GM12875 (cell line): ENCODE data around the gene DHX8.

ENCODE experiments used
- H3K4me3 ChIP-seq: one replicate; pipeline ENCODE4 v1.5.1; 2011; ENCODE audit warnings: low read depth, low read length, control low read depth
- CTCF ChIP-seq: IDR thresholded peaks from 2 replicates; pipeline ENCODE4 v1.5.1; 2011; ENCODE audit warnings: low read depth, mild to moderate bottlenecking, control low read depth, inconsistent platforms, low read length, moderate library complexity, borderline replicate concordance; ENCODE audit not compliant: insufficient read depth

The DHX8 gene

GRCh38 chr17:43548689-43549379, 65.1 kb downstream of the DHX8 start:
- no peak overlapping the region for H3K4me3 ChIP-seq
- TF ChIP-seq CTCF = no peak

GRCh38 chr17:43549496-43549895, 65.7 kb downstream of the DHX8 start:
- TF ChIP-seq CTCF = no peak
- no peak overlapping the region for H3K4me3 ChIP-seq

- TF ChIP-seq CTCF = no peak
- H3K4me3 ChIP-seq = no peak overlapping the region
Measured at GRCh38 chr17:43550754-43551153, 67.0 kb downstream of the DHX8 start.

GRCh38 chr17:43552229-43552837, 68.6 kb downstream of the DHX8 start:
- TF ChIP-seq CTCF = no peak
- no peak overlapping the region for H3K4me3 ChIP-seq

GRCh38 chr17:43553573-43553972, 69.8 kb downstream of the DHX8 start:
- no peak overlapping the region for H3K4me3 ChIP-seq

GRCh38 chr17:43554857-43555256, 71.1 kb downstream of the DHX8 start:
- TF ChIP-seq CTCF = no peak
- H3K4me3 ChIP-seq = no peak overlapping the region

More at GRCh38 chr17:43553573-43553972, 69.8 kb downstream of the DHX8 start:
- TF ChIP-seq CTCF = no peak

GRCh38 chr17:43556292-43556691, 72.5 kb downstream of the DHX8 start:
- TF ChIP-seq CTCF = no peak
- no peak overlapping the region for H3K4me3 ChIP-seq
